GM06990 (cell line): ENCODE data around the gene TBX2.

Experiments used
- DNase-seq: peaks from one replicate; pipeline ENCODE4 v3.0.0-alpha.2; 2011; ENCODE audit not compliant: insufficient read length; ENCODE audit errors: extremely low read depth
- H3K27me3 ChIP-seq: replicated peaks from 2 replicates; pipeline ENCODE4 v1.6.0; 2011; ENCODE audit warnings: low read length; ENCODE audit not compliant: control insufficient read depth, insufficient read depth
- H3K36me3 ChIP-seq: 2 replicates; pipeline ENCODE4 v1.5.1; 2011; ENCODE audit warnings: low read length; ENCODE audit not compliant: control insufficient read depth, insufficient read depth
- H3K4me3 ChIP-seq: replicated peaks from 2 replicates; pipeline ENCODE4 v1.5.1; 2011; ENCODE audit warnings: low read depth, mild to moderate bottlenecking, control low read depth, low read length
- CTCF ChIP-seq: IDR thresholded peaks from 2 replicates; pipeline ENCODE4 v1.5.1; 2011; ENCODE audit warnings: low read length, control low read depth, mild to moderate bottlenecking, inconsistent platforms; ENCODE audit not compliant: insufficient read depth, poor library complexity, severe bottlenecking

Gene TBX2

GRCh38 chr17:61389670-61390478 is 9.8 kb upstream of the TBX2 start:
- peak; percentile 99 for TF ChIP-seq CTCF
- no peaks in the 10 kb centered on the region; the same call in none of the 2 replicates for H3K27me3 ChIP-seq
- no peak overlapping the region for H3K4me3 ChIP-seq
- H3K36me3 ChIP-seq = no peaks in the 10 kb centered on the region
- DNase-seq = no peak

GRCh38 chr17:61390479-61390791 is 9.2 kb upstream of the TBX2 start:
- no peak overlapping the region for H3K4me3 ChIP-seq
- no peak for TF ChIP-seq CTCF
- H3K36me3 ChIP-seq = no peaks in the 10 kb centered on the region
- H3K27me3 ChIP-seq = no peaks in the 10 kb centered on the region; the same call in none of the 2 replicates
- no peak for DNase-seq

- no peak for DNase-seq
- Histone ChIP-seq H3K4me3 (no peak overlapping the region), H3K36me3 (no peaks in the 10 kb centered on the region), H3K27me3 (no peaks in the 10 kb centered on the region; the same call in none of the 2 replicates)
- no peak for TF ChIP-seq CTCF
Measured at GRCh38 chr17:61391595-61392291, 7.9 kb upstream of the TBX2 start.

- no peak for TF ChIP-seq CTCF
- H3K36me3 ChIP-seq = no peaks in the 10 kb centered on the region
- H3K27me3 ChIP-seq = no peaks in the 10 kb centered on the region; the same call in none of the 2 replicates
- H3K4me3 ChIP-seq = no peak overlapping the region
- DNase-seq = no peak
Measured at GRCh38 chr17:61392679-61393078, 7.0 kb upstream of the TBX2 start.

GRCh38 chr17:61393550-61393903 is 6.1 kb upstream of the TBX2 start:
- Histone ChIP-seq H3K27me3 (no peaks in the 10 kb centered on the region; the same call in none of the 2 replicates), H3K36me3 (no peaks in the 10 kb centered on the region), H3K4me3 (no peak overlapping the region)
- DNase-seq = no peak
- peak; percentile 29 for TF ChIP-seq CTCF
